Small intestine (tissue), 7 donors: ENCODE measurements around the gene FZD10. TPM values are rescaled to one million over a fixed set of nuclear protein-coding genes. Genes with fewer than 3 reads are reported as not detected.

ENCODE experiments used
- DNase-seq, 2 donors: peaks; one replicate each; pipeline versions ENCODE4 v3.0.0 to v3.0.0-alpha.2; 2013
- FAIRE-seq: peaks from 2 replicates; lab custom pipeline; 2012; peaks lifted over from hg19 to GRCh38; lab: Jason Lieb, UNC
- H3K27ac ChIP-seq, 3 donors: one replicate each; pipeline ENCODE4 v1.5.1; 2013; ENCODE audit warnings: low read length in 2 of 3, mild to moderate bottlenecking in 2 of 3, control low read depth in 1 of 3, inconsistent platforms in 1 of 3, low read depth in 1 of 3, moderate library complexity in 1 of 3
- H3K27me3 ChIP-seq, 3 donors: one replicate each; pipeline ENCODE4 v1.6.1; 2013; ENCODE audit warnings: low read length in 3 of 3, inconsistent platforms in 1 of 3; ENCODE audit not compliant: control insufficient read depth in 3 of 3, insufficient read depth in 3 of 3
- H3K36me3 ChIP-seq, 3 donors: one replicate each; pipeline ENCODE4 v1.6.1; 2013; ENCODE audit warnings: low read length in 3 of 3, inconsistent platforms in 1 of 3, low read depth in 1 of 3, mild to moderate bottlenecking in 1 of 3, moderate library complexity in 1 of 3; ENCODE audit not compliant: control insufficient read depth in 3 of 3, insufficient read depth in 2 of 3
- H3K4me1 ChIP-seq, 3 donors: one replicate each; pipeline ENCODE4 v1.6.1; 2013; ENCODE audit warnings: low read length in 2 of 3, inconsistent platforms in 1 of 3, low read depth in 1 of 3, mild to moderate bottlenecking in 1 of 3, moderate library complexity in 1 of 3; ENCODE audit not compliant: control insufficient read depth in 3 of 3, insufficient read depth in 2 of 3
- H3K4me3 ChIP-seq, 3 donors: one replicate each; pipeline ENCODE4 v1.5.1; 2013; ENCODE audit warnings: low read length in 3 of 3, control low read depth in 1 of 3, inconsistent platforms in 1 of 3, low read depth in 1 of 3, mild to moderate bottlenecking in 1 of 3, moderate library complexity in 1 of 3
- H3K9me3 ChIP-seq, 2 donors: one replicate each; pipeline ENCODE4 v1.6.1; 2013; ENCODE audit warnings: low read depth in 1 of 2, low read length in 1 of 2; ENCODE audit not compliant: control insufficient read depth in 2 of 2, insufficient read depth in 1 of 2
- WGBS, 3 donors: extraction: QIAGEN DNeasy Blood & Tissue Kit; methylation state at CpG; one replicate each; pipeline ENCODE4 v1.1.7; 2013; 5-methylcytosine and 5-hydroxymethylcytosine counted together
- polyA plus RNA-seq, 4 donors: library from polyadenylated mRNA; stranded (reverse) in 3 of 4; unstranded in 1 of 4; fragments of 200-250 nt in 3 of 4; fragments of 120-200 nt in 1 of 4; gene quantifications; one replicate each; pipeline versions ENCODE4 v1.2.1 to v1.2.3, GENCODE V29; 2013
- donor health status: healthy with polysubstance abuse.
- donor health status: control.
- donor health status: control.
- donor health status: Bipolar disorder and iron deficiency.
- donor health status: healthy.

Gene FZD10
- polyA plus RNA-seq, 4 donors: 1.2 to 1.6 TPM; not detected in 2

GRCh38 chr12:130205495-130205894, 43.2 kb downstream of the FZD10 start:
- Histone ChIP-seq H3K9me3 (peaks cover 0 to 5% of the 10 kb centered on the region in 2 donors), H3K4me1 (no peaks in the 10 kb centered on the region), H3K36me3 (no peaks in the 10 kb centered on the region), H3K27ac (no peak overlapping the region), H3K27me3 (no peaks in the 10 kb centered on the region), H3K4me3 (no peak overlapping the region)
- WGBS, 3 donors: 56 to 73% (median 61%) methylated on average over 6 of the region's 6 CpGs
- DNase-seq (no peak), FAIRE-seq (no peak)

- DNase-seq (no peak), FAIRE-seq (no peak)
- no peaks in the 10 kb centered on the region for H3K4me1 ChIP-seq
- no peaks in the 10 kb centered on the region for H3K27me3 ChIP-seq
- H3K9me3 ChIP-seq: peaks cover 0 to 5% of the 10 kb centered on the region in 2 donors
- H3K4me3 ChIP-seq: no peak overlapping the region
- no peak overlapping the region for H3K27ac ChIP-seq
- H3K36me3 ChIP-seq: no peaks in the 10 kb centered on the region
- 51 to 57% (median 51%) methylated on average over 9 of the region's 9 CpGs for WGBS, 3 donors
Observed at GRCh38 chr12:130212384-130212989, 50.2 kb downstream of the FZD10 start.

- H3K36me3 ChIP-seq: no peaks in the 10 kb centered on the region
- no peak overlapping the region for H3K27ac ChIP-seq
- 61 to 79% (median 65%) methylated on average over 4 of the region's 4 CpGs for WGBS, 3 donors
- no peaks in the 10 kb centered on the region for H3K4me1 ChIP-seq
- H3K27me3 ChIP-seq: no peaks in the 10 kb centered on the region
- peaks cover 0 to 5% of the 10 kb centered on the region in 2 donors for H3K9me3 ChIP-seq
- H3K4me3 ChIP-seq: no peak overlapping the region
- no peak for FAIRE-seq
- DNase-seq: no peak
Observed at GRCh38 chr12:130213249-130213648, 51.0 kb downstream of the FZD10 start.

- Histone ChIP-seq H3K4me1 (no peaks in the 10 kb centered on the region), H3K9me3 (peaks cover 0 to 5% of the 10 kb centered on the region in 2 donors), H3K27me3 (no peaks in the 10 kb centered on the region), H3K4me3 (no peak overlapping the region), H3K27ac (no peak overlapping the region), H3K36me3 (no peaks in the 10 kb centered on the region)
- DNase-seq: no peak
- 54 to 63% (median 59%) methylated on average over 16 of the region's 16 CpGs for WGBS, 3 donors
- FAIRE-seq: no peak
Observed at GRCh38 chr12:130214686-130215395, 52.6 kb downstream of the FZD10 start.

Other genes starting within 250 kb of the FZD10 start
- under 1 TPM in 1 of 4 donors, not detected in 3; 0.21 TPM for gene PIWIL1, start 175.4 kb downstream of the FZD10 start, polyA plus RNA-seq